CD1c-positive myeloid dendritic cell (primary cell): ENCODE data around the gene STOX2.

Experiments used
- DNase-seq: peaks from one replicate; pipeline ENCODE4 v3.0.0-alpha.2; 2016; ENCODE audit errors: extremely low spot score

Gene STOX2

GRCh38 chr4:183888564-183888963 lies 16.5 kb upstream of the STOX2 start:
- DNase-seq: no peak

- DNase-seq: no peak
Observed at GRCh38 chr4:183889190-183889589, 15.9 kb upstream of the STOX2 start.

- DNase-seq: no peak
Observed at GRCh38 chr4:183897193-183897592, 7.9 kb upstream of the STOX2 start.

- no peak for DNase-seq
Observed at GRCh38 chr4:183898456-183898855, 6.7 kb upstream of the STOX2 start.

- DNase-seq: no peak
Observed at GRCh38 chr4:183903021-183903760, 1.9 kb upstream of the STOX2 start.

- no peak for DNase-seq
Observed at GRCh38 chr4:183905593-183906488, 734 bp downstream of the STOX2 start.

GRCh38 chr4:183906489-183906738 lies 1.3 kb downstream of the STOX2 start:
- DNase-seq: no peak

GRCh38 chr4:183906739-183907651 lies 1.9 kb downstream of the STOX2 start:
- no peak for DNase-seq

- no peak for DNase-seq
Observed at GRCh38 chr4:183907871-183908683, 3.0 kb downstream of the STOX2 start.

- no peak for DNase-seq
Observed at GRCh38 chr4:183909187-183909586, 4.1 kb downstream of the STOX2 start.

- no peak for DNase-seq
Observed at GRCh38 chr4:183909801-183910200, 4.7 kb downstream of the STOX2 start.

- DNase-seq: no peak
Observed at GRCh38 chr4:183912585-183912984, 7.5 kb downstream of the STOX2 start.

- no peak for DNase-seq
Observed at GRCh38 chr4:183915976-183916375, 10.9 kb downstream of the STOX2 start.

- no peak for DNase-seq
Observed at GRCh38 chr4:183918696-183919095, 13.6 kb downstream of the STOX2 start.

- DNase-seq: no peak
Observed at GRCh38 chr4:183919141-183919540, 14.0 kb downstream of the STOX2 start.

- DNase-seq: no peak
Observed at GRCh38 chr4:183920512-183920911, 15.4 kb downstream of the STOX2 start.

GRCh38 chr4:183921335-183921734 lies 16.2 kb downstream of the STOX2 start:
- no peak for DNase-seq

- no peak for DNase-seq
Observed at GRCh38 chr4:183924362-183925044, 19.4 kb downstream of the STOX2 start.

- no peak for DNase-seq
Observed at GRCh38 chr4:183926950-183927349, 21.8 kb downstream of the STOX2 start.

GRCh38 chr4:183932576-183932975 lies 27.5 kb downstream of the STOX2 start:
- no peak for DNase-seq

- no peak for DNase-seq
Observed at GRCh38 chr4:183934761-183935160, 29.7 kb downstream of the STOX2 start.
